RWPE1 (cell line): ENCODE measurements around the gene PRUNE1.
A peak's percentile ranks its signal among the peaks of the same experiment; 100 is the strongest.

Experiments
- CTCF ChIA-PET: fragments of 350-600 bp; sonication (Branson Sonifier 250); formaldehyde crosslinking; extraction: SDS; loops from one replicate; lab custom pipeline; 2021; lab: Yijun Ruan, JAX
- POLR2A ChIA-PET: fragments of 400-600 bp; formaldehyde crosslinking; extraction: SDS; loops from one replicate; lab custom pipeline; 2020; ENCODE audit warnings: antibody characterized with exemption; ENCODE audit not compliant: low non-redundant PET; lab: Yijun Ruan, JAX
- DNase-seq: peaks from one replicate; pipeline ENCODE4 v3.0.0; 2012; ENCODE audit warnings: low spot score
- H3K27ac ChIP-seq: fragments of 450-650 bp; 2 replicates; pipeline ENCODE4 v1.5.1; 2017
- CTCF ChIP-seq: fragments of 450-650 bp; conservative IDR thresholded peaks from 2 replicates; pipeline ENCODE4 v1.5.1; 2017; ENCODE audit warnings: low read depth, mild to moderate bottlenecking

PRUNE1 gene

GRCh38 chr1:150997126-150997872, 10.9 kb upstream of the PRUNE1 start:
- TF ChIP-seq CTCF = no peak
- H3K27ac ChIP-seq = peak overlapping the region; percentile 16
- DNase-seq = no peak
- ChIA-PET CTCF (interaction anchor here (0.6 to 3.8 kb wide), 6 partner anchors 9 to 633 kb away, joined by 3 to 17 read pairs (median 4); partner anchors contain the start of genes MINDY1 and RPRD2), POLR2A (interaction anchor here (0.6 kb wide), 1 partner anchor 9 kb away, joined by 3 read pairs; the partner anchor contains the start of gene MINDY1)

- CTCF ChIA-PET = interaction anchor here (1.1 to 3.8 kb wide), 2 partner anchors 9 to 18 kb away, joined by 5 to 17 read pairs; partner anchors contain the start of gene MINDY1
- H3K27ac ChIP-seq = peak overlapping the region; percentile 16
- POLR2A ChIA-PET = interaction anchor here (0.6 kb wide), 1 partner anchor 9 kb away, joined by 3 read pairs; the partner anchor contains the start of gene MINDY1
These were observed 10.3 kb upstream of the PRUNE1 start for GRCh38 chr1:150997949-150998348.

GRCh38 chr1:150999051-150999674, 9.1 kb upstream of the PRUNE1 start:
- no peak overlapping the region for H3K27ac ChIP-seq
- DNase-seq = no peak
- ChIA-PET POLR2A (no interaction called here), CTCF (interaction anchor here (0.6 kb wide), 1 partner anchor 33 kb away, joined by 4 read pairs; no protein-coding TSS in a partner anchor)
- TF ChIP-seq CTCF = no peak

More at GRCh38 chr1:150997949-150998348, 10.3 kb upstream of the PRUNE1 start:
- no peak for TF ChIP-seq CTCF
- DNase-seq = no peak

GRCh38 chr1:150999926-151000325, 8.3 kb upstream of the PRUNE1 start:
- POLR2A ChIA-PET = interaction anchor here (0.6 kb wide), 1 partner anchor 30 kb away, joined by 7 read pairs; no protein-coding TSS in a partner anchor
- no peak overlapping the region for H3K27ac ChIP-seq

GRCh38 chr1:151000408-151000807, 7.8 kb upstream of the PRUNE1 start:
- ChIA-PET POLR2A (interaction anchor here (0.6 kb wide), 1 partner anchor 30 kb away, joined by 7 read pairs; no protein-coding TSS in a partner anchor), CTCF (no interaction called here)
- TF ChIP-seq CTCF = no peak
- H3K27ac ChIP-seq = no peak overlapping the region
- no peak for DNase-seq

More at GRCh38 chr1:150999926-151000325, 8.3 kb upstream of the PRUNE1 start:
- CTCF ChIA-PET = interaction anchor here (0.6 kb wide), 1 partner anchor 34 kb away, joined by 4 read pairs; no protein-coding TSS in a partner anchor
- no peak for DNase-seq
- TF ChIP-seq CTCF = no peak

GRCh38 chr1:151001602-151002001, 6.6 kb upstream of the PRUNE1 start:
- TF ChIP-seq CTCF = no peak
- H3K27ac ChIP-seq = no peak overlapping the region
- no peak for DNase-seq
- POLR2A ChIA-PET = no interaction called here
- CTCF ChIA-PET = no interaction called here
